ENCODE results near the gene SPAG16. TPM values are rescaled to one million over a fixed set of nuclear protein-coding genes. Genes with fewer than 3 reads are reported as not detected.
"Not testable (repeated sequence)": the region's sequence is repeated elsewhere in the genome, so short reads cannot be mapped to it uniquely, and the experiment has no call there.

SPAG16 gene
- total RNA-seq, 1 donor from 2014 or later, result 10.9 TPM

- DNase-seq (ENCODE audit: low spot score), result not testable (repeated sequence)
These were observed 124.3 kb downstream of the SPAG16 start for GRCh38 chr2:213408426-213409070.

- DNase-seq (ENCODE audit: low spot score), result not testable (repeated sequence)
These were observed 126.4 kb downstream of the SPAG16 start for GRCh38 chr2:213410687-213411086.

GRCh38 chr2:213411582-213412289 is 127.5 kb downstream of the SPAG16 start:
- DNase-seq (ENCODE audit: low spot score), result no peak

- DNase-seq (ENCODE audit: low spot score), result no peak
These were observed 130.8 kb downstream of the SPAG16 start for GRCh38 chr2:213415093-213415492.

DNA sequence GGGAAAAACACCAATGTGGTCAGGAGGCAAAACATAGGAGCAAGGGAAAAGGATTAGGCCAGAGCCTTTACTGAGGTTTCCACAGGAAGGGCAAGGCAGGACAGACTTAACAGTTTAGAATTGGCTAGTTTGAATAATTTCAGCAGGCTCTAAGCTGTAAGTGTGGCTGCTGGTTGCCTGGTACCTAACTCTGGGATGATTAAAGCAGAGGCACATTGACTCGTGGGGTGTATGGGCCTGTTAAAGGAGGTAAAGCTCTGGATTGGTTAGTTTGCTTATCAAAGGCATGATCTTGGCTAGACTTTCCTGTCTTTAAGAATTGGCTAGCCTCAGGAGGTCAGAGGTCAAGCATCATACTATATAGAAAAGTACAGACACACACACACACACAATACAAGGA is 132.6 kb downstream of the SPAG16 start:
- DNase-seq (ENCODE audit: low spot score), result no peak

DNA sequence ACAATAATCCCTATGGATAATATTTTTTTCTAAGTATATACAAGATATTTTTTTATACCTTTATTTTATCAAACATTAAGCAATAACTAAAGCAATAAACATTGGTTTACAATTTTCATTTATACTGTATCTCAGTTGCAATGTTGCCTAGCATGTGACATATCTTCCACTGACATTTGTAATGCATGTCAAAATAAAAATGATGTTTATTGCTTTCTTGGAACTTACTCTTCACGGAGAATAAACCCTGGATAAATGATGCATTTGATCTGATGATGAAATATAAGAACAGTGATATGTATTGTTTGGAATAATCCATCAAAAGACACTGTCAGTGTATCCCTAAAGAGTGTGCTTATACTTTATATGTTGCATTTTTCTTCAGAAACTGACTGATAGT is 135.7 kb downstream of the SPAG16 start:
- no peak for DNase-seq (ENCODE audit: low spot score)

- no peak for DNase-seq (ENCODE audit: low spot score)
These were observed 136.6 kb downstream of the SPAG16 start for GRCh38 chr2:213420828-213421385.

GRCh38 chr2:213422211-213422610 is 137.9 kb downstream of the SPAG16 start:
- DNase-seq (ENCODE audit: low spot score), result no peak

DNA sequence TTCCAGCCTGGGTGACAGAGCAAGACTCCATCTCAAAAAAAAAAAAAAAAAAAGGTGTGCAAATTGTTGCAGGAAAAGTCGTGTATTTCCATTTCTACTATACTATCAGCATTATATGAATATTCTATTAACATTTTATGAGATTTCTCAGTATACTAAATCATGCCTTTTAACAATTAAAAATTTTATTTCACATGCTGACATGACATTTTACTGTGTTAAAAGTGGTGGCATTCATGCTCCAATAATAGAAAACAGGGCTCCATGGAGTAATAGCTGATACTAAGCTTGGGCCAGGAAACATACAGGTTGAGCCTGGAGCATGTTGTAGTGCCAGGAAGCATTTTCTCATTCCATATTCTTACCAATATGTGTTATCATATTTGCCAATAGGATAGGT is 141.4 kb downstream of the SPAG16 start:
- DNase-seq (ENCODE audit: low spot score), result no peak

GRCh38 chr2:213429516-213429915 is 145.3 kb downstream of the SPAG16 start:
- no peak for DNase-seq (ENCODE audit: low spot score)

DNA sequence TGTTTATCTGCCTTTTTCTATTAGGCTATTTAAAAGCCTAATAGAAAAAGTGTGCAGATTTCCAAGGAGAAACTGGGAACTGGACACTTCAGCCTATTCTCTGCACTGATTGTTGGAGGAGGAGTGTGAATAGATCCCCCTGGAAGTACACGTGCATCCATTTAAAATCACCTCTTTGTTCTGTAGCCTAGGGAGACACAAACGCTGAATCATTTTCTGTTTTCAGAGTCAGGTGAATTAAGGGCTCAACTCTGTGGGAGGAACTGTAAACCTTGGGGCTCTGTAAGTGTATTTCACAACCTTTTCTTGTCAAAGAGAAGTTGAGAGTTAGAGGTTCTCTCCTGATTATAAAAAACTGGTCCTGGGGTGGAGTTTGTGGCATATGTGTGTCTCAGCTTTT is 159.7 kb downstream of the SPAG16 start:
- no peak for DNase-seq (ENCODE audit: low spot score)

- no peak for DNase-seq (ENCODE audit: low spot score)
These were observed 167.4 kb downstream of the SPAG16 start for GRCh38 chr2:213451542-213452239.

- no peak for DNase-seq (ENCODE audit: low spot score)
These were observed 171.2 kb downstream of the SPAG16 start for GRCh38 chr2:213455316-213456008.

GRCh38 chr2:213475433-213475832 is 191.2 kb downstream of the SPAG16 start:
- no peak for DNase-seq (ENCODE audit: low spot score)

DNA sequence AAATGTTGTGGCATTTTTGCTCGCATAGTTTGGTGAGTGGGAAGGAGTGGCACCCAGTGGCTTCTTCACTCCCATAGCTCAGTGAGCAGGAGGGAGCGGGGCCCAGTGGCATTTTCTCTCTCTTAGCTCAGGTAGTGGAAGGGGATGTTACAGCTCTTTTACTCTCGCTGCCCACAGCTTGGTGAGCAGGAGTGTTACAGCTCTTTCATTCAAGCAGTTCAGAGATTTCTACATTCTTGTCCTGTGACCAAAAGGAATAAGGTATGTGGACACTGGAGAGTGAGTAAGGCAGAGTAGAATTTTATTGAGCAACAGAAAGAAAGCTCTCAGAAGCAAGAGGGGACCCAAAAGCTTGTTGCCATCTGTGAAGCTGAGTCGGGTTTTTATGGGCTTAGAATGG is 192.4 kb downstream of the SPAG16 start:
- DNase-seq (ENCODE audit: low spot score), result no peak

- no peak for DNase-seq (ENCODE audit: low spot score)
These were observed 205.8 kb downstream of the SPAG16 start for GRCh38 chr2:213490087-213490486.

DNA sequence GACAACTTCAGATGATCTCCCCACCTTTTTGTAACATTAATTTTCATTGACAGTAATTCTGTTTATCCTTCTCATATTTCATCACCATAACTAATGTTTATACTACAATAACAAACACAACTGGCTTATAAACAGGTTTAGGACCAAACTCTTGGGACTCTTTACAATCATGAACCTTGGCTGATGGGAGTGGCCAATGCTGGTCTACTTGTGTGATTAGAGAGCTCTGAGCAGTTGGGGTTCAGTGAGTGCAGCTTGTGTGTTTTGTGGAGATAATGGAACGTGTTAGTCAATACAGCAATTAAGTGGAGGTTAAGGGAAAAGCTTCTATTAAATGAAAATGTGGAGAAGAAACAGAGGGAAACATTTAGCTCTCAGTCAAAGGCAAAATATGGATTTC is 207.1 kb downstream of the SPAG16 start:
- DNase-seq (ENCODE audit: low spot score), result no peak

DNA sequence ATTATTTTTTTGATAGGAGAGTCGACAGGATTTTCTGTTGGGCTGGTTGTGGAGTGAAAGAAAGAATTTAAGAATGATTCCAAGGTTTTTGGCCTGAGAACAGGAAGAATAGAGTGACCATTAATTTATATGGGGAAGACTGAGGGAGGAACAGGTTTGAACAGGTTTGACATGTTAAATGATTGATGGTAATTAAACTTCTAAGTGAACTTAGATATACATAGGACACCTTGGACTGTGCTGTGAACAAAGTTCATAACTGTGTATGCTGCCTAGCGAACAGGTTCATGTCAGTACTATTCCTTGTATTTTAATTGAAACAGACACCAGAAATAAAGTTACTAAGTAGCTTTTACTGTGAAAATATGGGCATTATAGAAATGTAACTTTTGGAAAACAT is 212.0 kb downstream of the SPAG16 start:
- no peak for DNase-seq (ENCODE audit: low spot score)

DNA sequence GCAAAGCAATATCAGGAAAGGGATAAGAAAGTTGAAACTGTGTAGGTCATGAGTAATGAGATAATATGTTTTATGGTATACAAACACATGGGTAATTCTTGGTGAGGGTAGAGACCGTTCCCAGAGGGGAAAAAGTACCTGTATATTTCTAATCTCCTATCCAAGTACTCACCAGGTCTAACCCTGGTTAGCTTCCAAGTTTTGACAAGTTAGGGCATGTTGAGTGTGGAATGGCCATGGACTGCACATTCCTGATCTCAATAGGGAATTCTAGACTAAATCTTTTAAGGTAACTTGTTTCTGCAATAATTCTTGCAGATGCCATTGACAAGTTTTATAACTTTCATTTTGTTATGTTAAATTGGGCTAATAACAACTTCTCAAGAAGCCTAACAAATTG is 216.6 kb downstream of the SPAG16 start:
- DNase-seq (ENCODE audit: low spot score), result no peak

DNA sequence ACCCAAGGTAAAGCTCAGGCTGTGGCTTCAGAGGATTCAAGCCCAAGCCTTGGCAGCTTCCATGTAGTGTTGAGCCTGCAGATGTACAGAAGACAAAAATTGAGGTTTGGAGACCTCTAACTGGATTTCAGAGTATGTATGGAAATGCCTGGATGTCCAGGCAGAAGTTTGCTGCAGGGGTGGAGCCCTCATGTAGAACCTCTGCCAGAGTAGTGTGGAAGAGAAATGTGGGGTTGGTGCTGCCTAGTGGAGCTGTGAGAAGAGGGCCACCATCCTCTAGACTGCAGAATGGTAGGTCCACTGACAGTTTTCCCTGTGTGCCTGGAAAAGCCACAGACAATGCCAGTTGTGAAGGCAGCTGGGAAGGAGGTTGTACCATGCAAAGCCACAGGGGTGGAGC is 239.9 kb downstream of the SPAG16 start:
- no peak for DNase-seq (ENCODE audit: low spot score)

DNA sequence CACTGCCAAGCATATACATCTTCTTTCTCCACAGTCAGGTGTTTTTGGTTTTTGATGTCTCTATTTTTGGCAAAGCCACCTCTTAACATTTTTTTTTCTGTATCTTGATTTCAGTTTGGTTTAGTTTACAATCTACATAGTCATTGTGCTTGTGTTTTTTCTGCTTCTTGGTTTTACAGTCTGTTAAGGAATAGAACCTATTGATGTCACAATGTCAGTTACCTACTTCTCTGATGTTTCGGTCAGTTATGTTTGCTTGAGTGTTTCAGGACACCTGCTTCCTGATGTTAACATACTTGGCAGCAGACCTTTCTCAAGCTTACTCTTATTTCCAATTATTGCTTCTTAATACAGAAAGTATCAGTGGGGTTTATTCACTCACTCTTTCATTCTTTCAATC is 253.3 kb downstream of the SPAG16 start:
- no peak for DNase-seq (ENCODE audit: low spot score)

GRCh38 chr2:213544940-213545339 is 260.7 kb downstream of the SPAG16 start:
- no peak for DNase-seq (ENCODE audit: low spot score)

All from mesenteric fat pad (tissue), 1 donor.